Measurements from ENCODE around the gene SETMAR.
"Not testable (repeated sequence)": the region's sequence is repeated elsewhere in the genome, so short reads cannot be mapped to it uniquely, and the experiment has no call there.

Gene SETMAR

GRCh38 chr3:4322635-4323034 is 19.5 kb downstream of the SETMAR start:
- Histone ChIP-seq H3K9me3 (ENCODE audit: low read depth, low read length) (no peaks in the 10 kb centered on the region), H3K36me3 (ENCODE audit: insufficient read depth, low read length) (no peaks in the 10 kb centered on the region), H3K9ac (ENCODE audit: insufficient read length) (no peak overlapping the region), H3K27ac (no peak overlapping the region), H3K4me3 (no peak overlapping the region)
- peak; percentile 24 for DNase-seq (ENCODE audit: low read depth, low spot score)
- TF ChIP-seq EZH2 (IDR thresholded peaks at IDR 0.05), result no peak
- TF ChIP-seq FOXP2 (optimal IDR thresholded peaks at IDR 0.05; ENCODE audit: control extremely low read depth, extremely low read length, insufficient read depth), result no peak
- no peak for TF ChIP-seq POLR2AphosphoS5 (IDR thresholded peaks at IDR 0.05; ENCODE audit: borderline replicate concordance, low read depth, low read length)

- Histone ChIP-seq H3K36me3 (ENCODE audit: insufficient read depth, low read length) (no peaks in the 10 kb centered on the region), H3K4me3 (no peak overlapping the region), H3K9ac (ENCODE audit: insufficient read length) (no peak overlapping the region), H3K9me3 (ENCODE audit: low read depth, low read length) (no peaks in the 10 kb centered on the region), H3K27ac (no peak overlapping the region)
- no peak for TF ChIP-seq POLR2AphosphoS5 (IDR thresholded peaks at IDR 0.05; ENCODE audit: borderline replicate concordance, low read depth, low read length)
- no peak for TF ChIP-seq FOXP2 (optimal IDR thresholded peaks at IDR 0.05; ENCODE audit: control extremely low read depth, extremely low read length, insufficient read depth)
- TF ChIP-seq EZH2 (IDR thresholded peaks at IDR 0.05), result no peak
- no peak for DNase-seq (ENCODE audit: low read depth, low spot score)
Measured at GRCh38 chr3:4323246-4324027, 20.3 kb downstream of the SETMAR start.

- Histone ChIP-seq H3K9ac (ENCODE audit: insufficient read length) (no peak overlapping the region), H3K4me3 (no peak overlapping the region), H3K27ac (no peak overlapping the region), H3K36me3 (ENCODE audit: insufficient read depth, low read length) (no peaks in the 10 kb centered on the region), H3K9me3 (ENCODE audit: low read depth, low read length) (no peaks in the 10 kb centered on the region)
- no peak for DNase-seq (ENCODE audit: low read depth, low spot score)
- no peak for TF ChIP-seq POLR2AphosphoS5 (IDR thresholded peaks at IDR 0.05; ENCODE audit: borderline replicate concordance, low read depth, low read length)
Measured at GRCh38 chr3:4326868-4327267, 23.7 kb downstream of the SETMAR start.

GRCh38 chr3:4329806-4330205 is 26.6 kb downstream of the SETMAR start:
- H3K4me3 ChIP-seq; H3K9me3 ChIP-seq (ENCODE audit: low read depth, low read length); H3K27ac ChIP-seq; H3K36me3 ChIP-seq (ENCODE audit: insufficient read depth, low read length); H3K9ac ChIP-seq (ENCODE audit: insufficient read length); DNase-seq (ENCODE audit: low read depth, low spot score): not testable (repeated sequence)

GRCh38 chr3:4332111-4332510 is 28.9 kb downstream of the SETMAR start:
- Histone ChIP-seq H3K36me3 (ENCODE audit: insufficient read depth, low read length) (no peaks in the 10 kb centered on the region), H3K27ac (no peak overlapping the region)
- no peak for DNase-seq (ENCODE audit: low read depth, low spot score)

GRCh38 chr3:4332574-4332973 is 29.4 kb downstream of the SETMAR start:
- Histone ChIP-seq H3K9ac (ENCODE audit: insufficient read length) (no peak overlapping the region), H3K9me3 (ENCODE audit: low read depth, low read length) (no peaks in the 10 kb centered on the region), H3K27ac (no peak overlapping the region), H3K36me3 (ENCODE audit: insufficient read depth, low read length) (no peaks in the 10 kb centered on the region), H3K4me3 (no peak overlapping the region)
- DNase-seq (ENCODE audit: low read depth, low spot score), result no peak
- no peak for TF ChIP-seq FOXP2 (optimal IDR thresholded peaks at IDR 0.05; ENCODE audit: control extremely low read depth, extremely low read length, insufficient read depth)
- TF ChIP-seq POLR2AphosphoS5 (IDR thresholded peaks at IDR 0.05; ENCODE audit: borderline replicate concordance, low read depth, low read length), result no peak
- TF ChIP-seq EZH2 (IDR thresholded peaks at IDR 0.05), result no peak

More at GRCh38 chr3:4332111-4332510, 28.9 kb downstream of the SETMAR start:
- Histone ChIP-seq H3K9me3 (ENCODE audit: low read depth, low read length) (no peaks in the 10 kb centered on the region), H3K9ac (ENCODE audit: insufficient read length) (no peak overlapping the region), H3K4me3 (no peak overlapping the region)
- TF ChIP-seq POLR2AphosphoS5 (IDR thresholded peaks at IDR 0.05; ENCODE audit: borderline replicate concordance, low read depth, low read length), result no peak
- no peak for TF ChIP-seq FOXP2 (optimal IDR thresholded peaks at IDR 0.05; ENCODE audit: control extremely low read depth, extremely low read length, insufficient read depth)
- no peak for TF ChIP-seq EZH2 (IDR thresholded peaks at IDR 0.05)

GRCh38 chr3:4332991-4333390 is 29.8 kb downstream of the SETMAR start:
- H3K4me3 ChIP-seq, result no peak overlapping the region
- no peaks in the 10 kb centered on the region for H3K9me3 ChIP-seq (ENCODE audit: low read depth, low read length)
- H3K9ac ChIP-seq (ENCODE audit: insufficient read length), result no peak overlapping the region
- DNase-seq (ENCODE audit: low read depth, low spot score), result no peak
- no peak overlapping the region for H3K27ac ChIP-seq
- TF ChIP-seq FOXP2 (optimal IDR thresholded peaks at IDR 0.05; ENCODE audit: control extremely low read depth, extremely low read length, insufficient read depth), result no peak
- no peak for TF ChIP-seq POLR2AphosphoS5 (IDR thresholded peaks at IDR 0.05; ENCODE audit: borderline replicate concordance, low read depth, low read length)
- TF ChIP-seq EZH2 (IDR thresholded peaks at IDR 0.05), result no peak
- H3K36me3 ChIP-seq (ENCODE audit: insufficient read depth, low read length), result no peaks in the 10 kb centered on the region

GRCh38 chr3:4334548-4334947 is 31.4 kb downstream of the SETMAR start:
- TF ChIP-seq FOXP2 (optimal IDR thresholded peaks at IDR 0.05; ENCODE audit: control extremely low read depth, extremely low read length, insufficient read depth) (no peak), EZH2 (IDR thresholded peaks at IDR 0.05) (no peak), POLR2AphosphoS5 (IDR thresholded peaks at IDR 0.05; ENCODE audit: borderline replicate concordance, low read depth, low read length) (no peak)
- no peak overlapping the region for H3K9ac ChIP-seq (ENCODE audit: insufficient read length)
- no peak overlapping the region for H3K4me3 ChIP-seq
- no peaks in the 10 kb centered on the region for H3K9me3 ChIP-seq (ENCODE audit: low read depth, low read length)
- no peaks in the 10 kb centered on the region for H3K36me3 ChIP-seq (ENCODE audit: insufficient read depth, low read length)
- DNase-seq (ENCODE audit: low read depth, low spot score), result no peak
- no peak overlapping the region for H3K27ac ChIP-seq

Data from SK-N-MC (cell line).